Activated CD4-positive, CD25-positive, alpha-beta regulatory T cell treated with anti-CD3 and anti-CD28 coated beads, Interleukin-2, amount 50 U/mL, for 16 hours (primary cell): ENCODE data around the gene ARHGEF1.
"Not testable (repeated sequence)": the region's sequence is repeated elsewhere in the genome, so short reads cannot be mapped to it uniquely, and the experiment has no call there.

Experiments
- DNase-seq: peaks from one replicate; pipeline ENCODE4 v3.0.0-alpha.2; 2020; ENCODE audit warnings: low read depth, low spot score

The ARHGEF1 gene

DNA sequence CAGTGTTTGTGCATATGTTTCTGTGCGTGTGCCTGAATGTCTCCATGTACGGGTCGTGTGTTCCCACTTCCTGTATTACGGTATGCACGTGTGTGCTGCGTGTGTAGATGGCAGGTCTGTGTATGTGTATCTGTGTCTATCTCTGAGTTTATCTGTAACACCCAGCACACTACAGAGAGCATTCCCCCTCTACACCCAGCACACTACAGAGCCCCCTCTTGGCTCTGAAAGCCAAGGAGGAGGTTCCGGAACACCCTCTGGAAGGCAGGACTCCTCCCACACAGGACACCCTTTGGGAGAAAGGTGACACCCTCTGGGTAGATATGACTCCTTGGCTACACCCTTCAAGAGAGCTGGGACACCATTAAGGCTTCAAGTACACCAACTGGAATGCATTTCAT, 47.3 kb downstream of the ARHGEF1 start:
- DNase-seq: no peak

DNA sequence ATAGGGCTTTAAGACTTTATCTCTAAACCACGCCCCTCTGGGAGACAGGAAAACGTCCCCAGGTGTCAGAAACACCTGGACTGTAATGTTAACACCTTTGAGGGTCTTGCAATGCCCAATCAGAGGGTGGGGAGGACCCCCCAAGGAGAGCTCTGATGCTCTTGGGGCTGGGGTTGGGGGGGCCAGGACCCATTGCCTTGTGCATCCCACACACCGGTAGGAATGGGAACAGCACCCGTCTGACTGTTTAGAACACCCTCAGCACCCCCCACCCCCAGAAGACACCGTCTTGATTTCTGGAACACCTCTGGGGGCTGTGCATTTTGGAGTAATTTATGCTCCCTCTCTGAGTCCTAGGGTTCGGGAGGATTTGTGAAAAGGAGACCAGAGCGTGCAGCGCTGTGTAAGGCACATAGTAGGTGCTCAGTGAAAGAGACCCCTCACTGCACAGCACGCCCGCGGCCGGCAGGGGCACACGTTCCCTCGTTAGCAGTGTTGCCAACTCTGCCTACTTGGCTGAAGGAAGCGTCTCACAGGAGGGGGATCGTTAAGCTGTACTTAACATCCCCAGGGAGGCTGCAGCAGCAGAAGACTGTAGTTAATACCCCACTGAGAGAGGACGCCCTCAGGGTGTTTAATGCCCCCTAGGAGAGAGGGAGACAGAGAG, 48.1 kb downstream of the ARHGEF1 start:
- no peak for DNase-seq

DNA sequence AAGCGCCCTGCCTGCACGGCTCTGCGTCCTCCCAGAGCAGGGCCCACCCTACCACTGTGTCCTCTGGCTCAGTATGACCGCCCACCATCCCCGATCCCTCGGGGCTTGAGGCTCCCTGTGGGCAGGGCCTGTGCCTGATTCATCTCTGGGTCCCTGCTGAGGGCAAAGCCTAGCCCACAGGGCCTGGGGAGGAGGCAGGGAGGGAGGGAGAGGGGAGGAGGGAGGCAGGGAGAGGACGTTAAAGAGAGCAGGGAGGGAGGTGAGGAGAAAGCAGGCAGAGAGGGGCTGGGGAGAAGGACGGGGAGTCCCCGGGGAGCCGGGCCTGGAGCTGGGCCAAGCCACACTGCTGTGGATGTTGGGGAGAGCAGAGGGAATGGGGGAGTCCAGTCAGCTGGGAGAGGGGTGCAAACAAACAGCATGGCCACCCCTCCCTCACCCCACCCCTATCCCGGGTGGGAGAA, 49.3 kb downstream of the ARHGEF1 start:
- DNase-seq: no peak

DNA sequence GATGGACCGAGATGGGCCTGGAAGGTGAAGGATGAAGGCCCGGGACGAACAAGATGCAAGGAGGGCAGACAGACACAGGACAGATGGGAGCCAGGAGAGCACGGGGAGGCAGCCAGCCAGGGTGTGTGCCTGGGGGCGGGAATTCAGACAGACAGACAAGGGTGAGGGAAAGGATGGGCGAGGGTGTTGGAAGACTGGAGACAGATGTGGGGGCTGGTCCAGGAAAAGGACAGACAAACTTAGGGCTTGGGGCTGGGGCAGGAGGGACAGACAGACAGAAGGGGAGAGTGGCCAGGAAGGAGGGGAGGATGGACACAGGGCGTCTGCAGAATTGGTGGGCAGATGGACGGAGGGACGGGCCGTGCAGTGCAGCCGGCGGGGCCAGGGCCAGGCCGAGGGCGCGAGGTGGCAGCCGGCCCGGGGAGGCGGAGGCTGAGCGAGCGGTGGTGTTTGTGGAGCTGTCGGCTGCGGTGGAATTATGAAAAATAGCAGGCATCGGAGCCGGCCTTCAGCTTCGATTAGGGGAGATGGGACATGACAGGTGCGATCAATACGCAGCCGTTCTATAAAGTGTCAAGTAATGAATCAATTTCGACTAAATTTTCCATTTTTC, 49.8 kb downstream of the ARHGEF1 start:
- no peak for DNase-seq

DNA sequence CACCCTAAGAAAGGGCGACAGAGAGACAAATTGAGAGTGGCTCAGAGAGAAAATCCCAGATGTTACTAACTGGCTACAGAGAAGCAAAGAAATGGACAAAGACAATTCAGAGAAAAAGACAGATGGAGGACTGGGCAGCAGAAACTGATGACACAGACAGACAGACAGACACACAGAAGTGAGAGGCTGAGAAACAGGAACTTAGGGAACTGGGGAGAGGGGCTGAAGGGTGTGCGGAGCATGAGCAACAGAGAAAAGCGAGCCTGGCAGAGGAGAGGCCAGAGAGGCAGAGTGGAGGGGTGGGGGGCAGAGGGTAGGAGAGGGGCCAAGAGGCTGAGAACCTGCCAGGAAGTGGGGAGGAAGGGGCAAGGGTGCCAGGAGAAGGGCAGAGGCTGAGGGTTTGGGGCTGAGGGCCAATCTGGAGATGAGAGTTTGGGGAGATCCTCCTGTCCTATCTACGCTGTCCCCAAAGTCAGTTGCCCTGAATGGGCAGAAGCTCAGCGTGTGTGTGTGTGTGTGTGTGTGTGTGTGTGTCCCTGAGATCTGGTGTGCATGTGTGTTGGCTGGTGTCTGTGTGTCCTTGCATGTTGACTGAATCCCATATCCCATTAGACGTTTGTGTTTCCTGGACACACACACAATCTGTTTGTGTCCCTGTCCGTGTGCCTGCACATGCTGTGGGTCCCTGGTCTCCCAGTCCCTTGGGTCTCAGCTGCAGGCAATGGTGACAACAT, 50.9 kb downstream of the ARHGEF1 start:
- no peak for DNase-seq

DNA sequence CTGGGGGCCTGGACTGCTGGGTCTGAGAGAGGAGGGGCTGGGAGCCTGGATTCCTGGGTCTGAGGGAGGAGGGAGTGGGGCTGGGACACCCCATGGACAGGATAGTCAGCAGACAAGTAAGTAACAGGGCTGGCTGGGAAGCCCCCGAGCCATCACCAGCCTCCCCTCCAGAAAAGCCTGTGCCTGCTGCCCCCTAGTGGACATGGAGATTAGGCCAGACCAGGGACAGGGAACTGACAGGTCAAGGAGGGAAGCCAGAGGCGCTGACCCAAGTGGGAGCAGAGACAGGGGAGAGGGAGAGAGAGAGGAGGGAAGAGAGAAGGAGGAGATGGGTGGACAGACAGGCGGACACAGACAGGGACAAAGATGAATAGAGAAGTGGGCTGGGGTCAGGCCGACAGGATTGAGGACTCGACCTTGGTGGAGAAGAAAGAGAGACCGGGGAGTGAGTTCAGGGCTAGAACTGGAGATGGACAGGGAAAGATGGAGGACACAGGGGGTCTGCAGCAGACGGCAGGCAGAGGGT, 51.9 kb downstream of the ARHGEF1 start:
- DNase-seq: peak; percentile 60

DNA sequence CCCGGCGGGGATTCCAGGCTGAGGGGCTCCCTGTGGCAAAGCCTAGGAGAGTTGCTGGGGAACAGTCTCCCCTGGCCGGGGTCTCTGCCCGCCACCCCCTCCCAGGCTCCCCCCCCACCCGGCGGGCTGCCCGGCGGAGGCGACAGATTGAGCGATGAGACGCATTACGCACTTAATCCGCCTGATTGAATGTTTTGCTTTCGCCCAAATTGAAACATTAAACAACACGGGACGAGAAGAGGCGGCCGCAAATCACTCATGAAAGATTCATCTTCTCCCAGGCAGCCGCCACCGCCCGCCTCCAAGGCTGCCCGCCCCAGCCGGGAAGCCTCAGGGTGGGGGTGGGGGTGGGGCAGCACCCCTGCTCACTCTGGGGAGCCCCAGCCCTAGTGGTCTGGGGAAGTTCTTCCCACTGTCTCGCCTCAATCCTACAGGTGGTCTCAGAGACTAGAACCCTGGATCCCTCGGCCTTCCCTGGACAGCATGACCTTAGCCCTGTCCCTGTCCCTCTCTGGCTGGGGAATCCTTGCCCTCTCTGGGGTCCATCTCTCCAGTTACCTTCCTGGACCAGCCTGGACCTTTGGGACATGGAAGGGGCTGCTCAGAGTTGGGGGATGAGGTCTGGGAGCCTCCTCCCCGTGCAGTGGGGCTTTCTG, 52.9 kb downstream of the ARHGEF1 start:
- no peak for DNase-seq

DNA sequence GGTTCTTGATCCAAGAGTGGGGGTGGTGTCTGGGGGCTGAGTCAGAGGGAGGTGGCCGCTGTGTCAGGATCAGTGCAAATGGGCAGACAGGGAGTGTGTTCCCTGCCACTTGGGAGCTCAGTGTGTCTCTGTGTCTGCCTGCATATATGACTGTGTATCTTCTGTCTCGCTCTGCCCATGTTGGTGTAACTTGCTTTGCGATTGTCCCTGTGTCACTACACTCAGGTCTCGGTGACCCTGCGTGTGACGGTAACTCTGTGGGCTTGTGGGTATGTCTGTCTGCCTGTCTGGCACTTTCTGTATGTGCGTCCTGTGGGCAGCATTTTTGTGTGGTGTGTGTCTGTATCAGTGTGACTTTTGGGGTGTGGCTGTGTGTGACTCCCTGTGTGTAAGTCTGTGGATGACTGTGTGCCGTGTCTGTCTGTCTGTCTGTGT, 53.4 kb downstream of the ARHGEF1 start:
- DNase-seq: no peak

DNA sequence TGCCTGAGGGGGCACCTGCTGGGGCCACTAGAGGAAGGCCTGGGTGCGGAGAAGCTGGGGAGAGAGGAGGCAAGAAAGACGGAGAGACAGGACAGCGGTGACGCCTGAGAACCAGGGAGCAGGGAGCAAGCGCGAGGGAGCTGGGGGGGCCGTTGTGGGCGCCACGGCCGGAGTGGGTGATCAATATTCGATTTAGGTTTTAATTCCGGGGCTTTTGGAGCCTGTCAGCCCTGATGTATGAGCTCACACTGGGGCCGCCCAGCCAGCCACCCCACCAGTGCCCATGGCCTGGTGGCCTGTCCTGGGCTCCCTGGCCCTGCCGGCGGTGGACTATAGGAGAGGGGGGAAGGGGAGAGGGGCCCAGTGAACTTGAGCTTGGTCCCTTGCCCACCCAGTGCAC, 54.0 kb downstream of the ARHGEF1 start:
- DNase-seq: no peak

DNA sequence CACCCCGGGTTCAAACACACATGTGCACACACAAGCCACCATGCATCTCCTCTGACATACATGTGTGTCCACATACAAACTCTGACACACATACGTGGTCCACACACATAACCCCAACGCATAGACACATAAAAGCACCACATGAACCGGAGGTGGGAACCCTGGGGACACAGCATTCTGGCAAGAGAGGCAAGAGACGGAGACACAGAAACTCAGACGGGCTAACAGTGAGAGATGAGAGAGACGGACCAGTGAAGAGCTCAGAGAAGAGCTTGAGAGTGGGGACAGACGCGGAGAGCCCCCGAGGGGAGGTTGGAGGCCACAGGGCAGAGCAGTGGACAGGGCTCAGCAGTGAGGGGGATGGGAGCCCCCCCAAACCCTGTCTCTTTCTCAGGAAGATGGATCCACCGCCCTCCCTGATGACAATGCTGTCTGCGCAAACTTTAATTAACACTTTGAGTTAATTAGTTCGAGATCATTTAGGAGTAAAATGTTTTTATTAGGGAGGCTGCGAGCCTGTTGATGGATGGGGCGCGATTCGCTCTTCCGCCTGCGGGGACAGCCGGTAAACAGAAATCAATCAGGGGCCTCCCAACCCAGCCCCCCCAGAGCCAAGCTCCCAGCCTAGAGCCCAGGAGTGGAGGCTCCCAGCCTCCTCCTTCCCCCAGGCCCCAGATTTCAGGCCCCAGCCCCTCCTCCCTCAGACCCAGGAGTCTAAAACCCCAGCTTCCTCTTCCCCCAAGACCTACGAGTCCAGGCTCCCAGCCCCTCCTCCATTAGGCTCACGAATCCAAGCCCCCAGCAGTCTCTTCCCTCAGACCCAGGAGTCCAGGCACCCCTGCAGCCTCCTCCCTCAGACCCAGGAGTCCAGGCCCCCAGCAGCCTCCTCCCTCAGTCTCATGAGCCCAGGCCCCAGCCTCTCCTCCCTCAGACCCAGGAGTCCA, 54.8 kb downstream of the ARHGEF1 start:
- DNase-seq: no peak

DNA sequence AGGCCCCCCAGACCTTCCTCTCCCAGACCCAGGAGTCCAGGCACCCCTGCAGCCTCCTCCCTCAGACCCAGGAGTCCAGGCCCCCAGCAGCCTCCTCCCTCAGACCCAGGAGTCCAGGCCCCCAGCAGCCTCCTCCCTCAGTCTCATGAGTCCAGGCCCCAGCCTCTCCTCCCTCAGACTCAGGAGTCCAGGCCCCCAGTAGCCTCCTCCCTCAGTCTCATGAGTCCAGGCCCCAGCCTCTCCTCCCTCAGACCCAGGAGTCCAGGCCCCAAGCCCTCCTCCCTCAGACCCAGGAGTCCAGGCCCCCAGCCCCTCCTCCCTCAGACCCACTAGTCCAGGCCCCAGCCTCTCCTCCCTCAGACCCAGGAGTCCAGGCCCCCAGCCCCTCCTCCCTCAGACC, 56.2 kb downstream of the ARHGEF1 start:
- DNase-seq: not testable (repeated sequence)

DNA sequence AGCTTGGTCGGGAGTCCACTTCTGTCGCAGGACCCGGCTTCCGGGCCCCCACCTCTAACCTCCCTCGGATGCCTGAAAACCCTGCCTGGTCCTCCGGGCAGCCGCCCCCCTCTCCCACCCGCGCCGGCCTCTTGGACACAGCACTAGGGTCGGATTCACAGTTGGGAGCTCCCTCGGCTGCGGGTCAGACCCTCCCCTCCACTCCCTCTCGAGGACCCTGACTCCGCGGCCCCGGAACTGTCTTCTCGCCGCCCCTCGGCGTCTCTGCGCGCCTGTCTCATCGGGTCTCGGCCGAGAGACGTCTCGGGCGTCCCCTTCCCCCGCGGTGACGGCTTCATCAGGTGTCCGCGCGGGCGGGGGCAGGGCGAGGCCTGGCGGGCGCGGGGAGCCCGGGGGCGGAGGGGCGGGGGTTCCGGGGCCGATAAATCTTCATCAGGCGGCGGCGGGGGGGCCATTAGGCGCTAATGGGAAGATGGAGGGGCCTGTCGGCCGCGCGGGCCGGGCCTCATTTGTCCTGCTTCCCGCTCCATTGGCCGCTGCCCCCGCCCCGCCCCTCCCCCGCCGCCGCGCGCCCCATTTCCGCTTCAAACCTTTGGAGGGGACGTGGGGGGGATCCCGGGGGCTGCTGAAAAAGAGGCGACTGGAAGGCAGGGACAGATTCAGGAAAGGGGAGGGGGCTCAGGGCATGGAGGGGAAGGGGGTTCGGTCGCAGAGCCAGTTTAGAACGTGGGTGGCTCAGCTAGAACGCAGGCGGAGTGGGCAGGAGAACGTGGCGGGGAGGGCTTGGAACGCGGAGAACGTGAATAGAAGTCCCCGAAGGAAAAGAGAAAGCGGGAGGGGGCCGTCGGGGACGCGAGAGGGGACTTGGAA, 57.1 kb downstream of the ARHGEF1 start:
- DNase-seq: no peak

DNA sequence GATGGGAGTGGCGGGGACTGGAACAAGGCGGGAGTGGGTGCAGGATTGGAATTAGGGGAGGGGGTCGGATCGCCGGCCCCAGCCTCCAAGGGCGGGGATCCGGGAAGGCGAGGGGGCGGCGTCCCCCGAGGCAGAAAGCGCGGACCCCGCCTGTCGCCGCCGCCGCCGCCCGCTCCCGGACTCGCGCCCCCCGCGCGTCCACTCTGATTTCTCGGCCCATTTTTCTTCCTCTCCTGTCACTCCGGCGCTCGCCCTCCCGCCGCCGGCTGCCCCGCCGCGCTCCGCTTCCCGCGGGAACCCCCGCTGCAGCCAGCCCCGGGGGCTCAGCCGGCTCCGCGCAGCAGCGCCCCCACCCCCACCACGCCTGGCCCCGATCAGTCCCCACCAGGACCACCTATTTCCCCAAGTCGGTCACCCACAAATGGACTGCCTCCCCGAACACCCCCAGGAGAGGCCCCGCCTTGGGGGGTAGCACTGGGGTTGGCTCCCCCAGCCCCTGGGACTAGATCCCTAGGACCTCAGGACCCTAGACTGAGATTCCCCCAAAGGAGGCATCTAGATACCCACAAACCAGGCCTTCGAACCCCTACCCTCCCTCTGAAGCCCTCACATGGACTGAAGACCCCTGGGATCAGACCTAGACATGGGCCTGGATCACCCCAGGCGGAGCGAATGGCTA, 57.9 kb downstream of the ARHGEF1 start:
- DNase-seq: no peak

DNA sequence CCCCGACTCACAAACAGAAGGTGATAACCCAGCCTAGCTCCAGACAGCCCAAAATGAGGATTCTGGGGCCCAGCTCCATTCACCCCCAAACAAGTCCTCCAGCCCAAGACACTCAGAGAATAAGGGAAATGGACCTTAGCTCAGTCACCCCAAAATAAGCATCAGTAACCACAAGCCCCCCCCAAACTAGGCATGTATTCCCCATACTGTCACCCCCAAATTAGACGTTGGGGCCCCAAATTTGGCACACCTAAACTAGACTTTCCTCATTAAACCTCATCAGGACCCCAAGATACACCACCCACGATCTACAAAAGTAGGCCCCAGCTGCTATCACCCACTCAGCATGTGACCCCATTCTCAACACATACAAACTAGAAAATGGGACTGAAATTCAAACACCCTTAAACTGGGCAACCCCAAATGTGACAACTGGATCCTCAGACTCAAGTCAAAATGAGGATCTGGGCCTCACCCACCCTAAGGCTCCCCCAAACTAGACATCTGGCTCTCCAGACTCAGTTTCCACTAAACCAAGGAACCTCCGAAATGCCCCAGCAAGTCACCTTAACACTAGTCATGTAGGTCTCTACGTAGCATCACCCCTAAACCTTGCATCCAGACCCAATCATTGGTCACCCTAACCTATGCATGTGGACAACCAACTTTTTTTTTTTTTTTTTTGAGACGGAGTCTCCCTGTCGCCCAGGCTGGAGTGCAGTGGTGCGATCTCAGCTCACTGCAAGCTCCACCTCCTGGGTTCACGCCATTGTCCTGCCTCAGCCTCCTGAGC, 58.6 kb downstream of the ARHGEF1 start:
- DNase-seq: no peak

DNA sequence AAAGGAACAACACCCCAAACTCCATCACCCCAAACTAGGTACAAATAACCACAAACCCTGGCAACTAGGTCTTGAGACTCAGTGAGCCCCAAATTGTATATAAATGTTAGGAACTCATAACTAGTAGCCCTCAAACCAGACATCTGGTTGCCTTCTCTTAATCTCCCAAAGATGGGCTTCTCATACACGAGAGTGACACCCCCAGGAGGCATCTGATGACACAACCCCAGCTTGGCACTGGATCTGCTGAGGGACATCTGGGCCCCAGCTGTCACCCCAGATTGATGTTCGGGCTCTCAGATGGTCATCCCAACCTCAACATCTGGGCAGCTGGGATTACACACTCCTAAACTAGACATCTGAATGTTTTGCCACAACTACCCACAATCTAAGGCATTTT, 61.4 kb downstream of the ARHGEF1 start:
- DNase-seq: no peak

DNA sequence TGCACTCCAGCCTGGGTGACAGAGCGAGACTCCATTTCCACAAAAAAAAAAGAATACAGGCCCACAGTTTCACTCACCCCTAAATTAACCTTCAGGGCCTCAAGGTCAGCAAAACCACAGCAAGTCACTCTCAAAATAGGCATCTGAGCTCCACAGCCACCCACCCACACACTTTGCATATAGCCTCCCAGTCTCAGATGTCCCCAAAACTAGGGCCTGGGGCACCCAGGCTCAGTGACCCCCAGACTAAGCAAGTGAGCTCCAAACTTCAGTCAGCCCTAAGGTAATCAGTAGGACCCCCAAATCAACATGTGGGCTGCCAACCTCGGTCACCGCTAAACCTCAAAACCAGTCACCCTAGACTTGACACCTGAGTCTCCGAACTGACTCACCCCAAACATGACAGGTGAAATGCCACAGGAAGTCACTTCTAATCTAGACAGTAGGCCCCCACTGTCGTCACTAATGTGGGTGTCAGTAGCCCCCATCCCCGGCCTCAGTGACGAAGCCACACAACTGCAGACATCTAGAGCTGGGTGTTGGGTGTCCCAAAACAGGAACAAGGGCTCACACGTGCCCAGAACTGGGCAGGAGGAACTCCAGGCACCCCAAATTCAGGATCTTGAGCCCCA, 62.3 kb downstream of the ARHGEF1 start:
- DNase-seq: peak; percentile 76

DNA sequence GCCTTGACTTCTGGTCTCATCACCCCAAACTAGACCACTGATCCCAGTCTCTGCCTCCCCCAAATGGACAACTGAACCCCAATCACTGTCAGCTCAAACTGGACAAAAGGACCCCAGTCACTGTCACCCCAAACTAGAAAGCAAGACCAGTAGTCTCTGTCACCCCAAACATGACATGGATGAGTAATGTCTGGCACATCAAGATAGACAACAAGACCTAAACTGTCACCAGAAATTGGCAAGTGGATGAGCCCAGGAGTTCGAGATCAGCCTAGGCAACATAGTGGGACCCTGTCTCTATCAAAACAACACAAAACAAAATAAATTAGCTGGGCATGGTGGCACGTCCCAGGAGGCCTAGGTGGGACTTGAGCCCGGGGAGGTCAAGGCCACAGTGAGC, 64.1 kb downstream of the ARHGEF1 start:
- DNase-seq: no peak

DNA sequence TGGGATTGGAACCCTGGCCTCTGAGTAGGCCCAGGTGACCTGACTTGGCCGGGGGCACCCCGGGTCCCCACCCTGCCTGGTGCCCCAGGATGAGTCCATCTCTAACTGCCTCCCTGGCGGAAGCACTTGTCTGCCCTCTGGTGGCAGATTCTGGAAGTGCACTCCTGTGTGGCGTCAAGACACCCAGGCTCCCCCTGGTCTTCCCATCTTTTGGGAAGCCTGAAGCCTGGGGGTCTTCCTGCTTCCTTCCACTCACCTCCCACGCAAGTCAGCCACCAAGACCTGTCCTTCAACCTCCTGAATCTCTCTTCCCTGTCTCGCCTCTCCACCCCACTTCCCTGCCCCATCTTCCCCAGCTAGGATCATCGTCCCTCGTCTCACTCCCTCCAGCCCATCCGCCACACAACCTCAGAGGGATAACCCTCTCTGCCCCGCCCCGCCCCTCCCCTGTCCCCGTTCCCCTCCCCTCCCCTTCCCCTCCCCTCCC, 68.7 kb downstream of the ARHGEF1 start:
- peak; percentile 81 for DNase-seq
